Gastrocnemius medialis (tissue), 4 donors: ENCODE results near the gene SPEM2. TPM values are rescaled to one million over a fixed set of nuclear protein-coding genes. Genes with fewer than 3 reads are reported as not detected.

Experiments
- ATAC-seq, 2 donors: fragments of 150-250 bp; one replicate each; pipeline ENCODE4 v1.9.1; 2016
- DNase-seq, 2 donors: peaks; one replicate each; pipeline ENCODE4 v3.0.0-alpha.2; 2019
- H3K27ac ChIP-seq, 4 donors: fragments of 200-600 bp; sonication (generic); 1 replicate in 1 of 4; 2 replicates in 3 of 4; pipeline ENCODE4 v1.5.1; 2016 to 2018; ENCODE audit warnings: mild to moderate bottlenecking in 2 of 4, moderate library complexity in 1 of 4
- H3K27me3 ChIP-seq, 3 donors: fragments of 200-600 bp; sonication (generic) in 2 of 3; 1 replicate in 1 of 3; 2 replicates in 2 of 3; pipeline versions ENCODE4 v1.5.1 to v1.6.0; 2016 to 2019; ENCODE audit warnings: mild to moderate bottlenecking in 1 of 3, moderate library complexity in 1 of 3
- H3K36me3 ChIP-seq, 2 donors: fragments of 200-600 bp; sonication (generic) in 1 of 2; one replicate each; pipeline ENCODE4 v1.5.1; 2017 to 2018
- H3K4me1 ChIP-seq, 2 donors: fragments of 200-600 bp; sonication (generic) in 1 of 2; one replicate each; pipeline ENCODE4 v1.5.1; 2016 to 2017; ENCODE audit warnings: mild to moderate bottlenecking in 2 of 2
- H3K4me3 ChIP-seq, 4 donors: fragments of 200-600 bp; sonication (generic) in 3 of 4; 1 replicate in 1 of 4; 2 replicates in 3 of 4; pipeline ENCODE4 v1.5.1; 2016 to 2019; ENCODE audit warnings: mild to moderate bottlenecking in 2 of 4
- H3K9me3 ChIP-seq, 3 donors: fragments of 200-600 bp; sonication (generic) in 2 of 3; 1 replicate in 1 of 3; 2 replicates in 2 of 3; pipeline ENCODE4 v1.5.1; 2016 to 2019
- POLR2A ChIP-seq, 2 donors: fragments of 450-650 bp; IDR thresholded peaks; one replicate each; pipeline ENCODE4 v1.6.1; 2017; ENCODE audit warnings: antibody characterized with exemption in 2 of 2, mild to moderate bottlenecking in 2 of 2, moderate library complexity in 2 of 2
- in situ Hi-C, 4 donors: fragments of 200-750 bp; cut with MboI; loops; one replicate each; pipeline versions ENCODE4 v1.15.0 to v1.8.0; 2017; ENCODE audit warnings: low sequenced_read_pairs in 4 of 4
- intact Hi-C: fragments of 100-400 bp; cut with DNase I; formaldehyde crosslinking; loops from one replicate; pipeline ENCODE4 v1.15.1; 2023; ENCODE audit warnings: low total_unique reads
- total RNA-seq, 4 donors: library from RNA; depleted of rRNA; stranded (reverse); fragments of >200 nt; gene quantifications; one replicate each; pipeline versions ENCODE4 v1.1.0 to v1.2.3, GENCODE V29; 2016
- TF ChIP-seq, protein P1 (sequence below), 5 experiments: fragments of 450-650 bp in 3 of 5; fragments of 200-600 bp in 2 of 5; sonication (generic) in 2 of 5; IDR thresholded peaks in 4 of 5; conservative IDR thresholded peaks in 1 of 5; 1 replicate in 4 of 5; 2 replicates in 1 of 5; pipeline ENCODE4 v1.5.1; 2016 to 2019; ENCODE audit warnings: antibody characterized with exemption in 5 of 5, mild to moderate bottlenecking in 3 of 5, moderate library complexity in 3 of 5

Gene SPEM2
- total RNA-seq, 4 donors from 2014 or later: not detected

- Histone ChIP-seq H3K4me1 (peaks cover 19 to 20% of the 10 kb centered on the region in 2 donors), H3K4me3 (peak overlapping the region; percentile 62 to 81 (median 70)), H3K36me3 (no peaks in the 10 kb centered on the region), H3K27me3 (no peaks in the 10 kb centered on the region), H3K27ac (peak overlapping the region; percentile 92 to 97 (median 92)), H3K9me3 (no peaks in the 10 kb centered on the region)
- in situ Hi-C loops: no loop called here
- TF ChIP-seq, protein P1, sequence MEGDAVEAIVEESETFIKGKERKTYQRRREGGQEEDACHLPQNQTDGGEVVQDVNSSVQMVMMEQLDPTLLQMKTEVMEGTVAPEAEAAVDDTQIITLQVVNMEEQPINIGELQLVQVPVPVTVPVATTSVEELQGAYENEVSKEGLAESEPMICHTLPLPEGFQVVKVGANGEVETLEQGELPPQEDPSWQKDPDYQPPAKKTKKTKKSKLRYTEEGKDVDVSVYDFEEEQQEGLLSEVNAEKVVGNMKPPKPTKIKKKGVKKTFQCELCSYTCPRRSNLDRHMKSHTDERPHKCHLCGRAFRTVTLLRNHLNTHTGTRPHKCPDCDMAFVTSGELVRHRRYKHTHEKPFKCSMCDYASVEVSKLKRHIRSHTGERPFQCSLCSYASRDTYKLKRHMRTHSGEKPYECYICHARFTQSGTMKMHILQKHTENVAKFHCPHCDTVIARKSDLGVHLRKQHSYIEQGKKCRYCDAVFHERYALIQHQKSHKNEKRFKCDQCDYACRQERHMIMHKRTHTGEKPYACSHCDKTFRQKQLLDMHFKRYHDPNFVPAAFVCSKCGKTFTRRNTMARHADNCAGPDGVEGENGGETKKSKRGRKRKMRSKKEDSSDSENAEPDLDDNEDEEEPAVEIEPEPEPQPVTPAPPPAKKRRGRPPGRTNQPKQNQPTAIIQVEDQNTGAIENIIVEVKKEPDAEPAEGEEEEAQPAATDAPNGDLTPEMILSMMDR (IDR thresholded peaks at IDR 0.05 in 4 of 5, conservative IDR thresholded peaks at IDR 0.05 in 1 of 5): no peak
- TF ChIP-seq POLR2A (IDR thresholded peaks at IDR 0.05): no peak
- DNase-seq: no peak
- intact Hi-C loops: loop anchor here (1.0 to 10.0 kb wide), 3 partner anchors 9 to 282 kb away; partner anchors contain the start of genes KCTD11, PLSCR3, TP53 and WRAP53
- ATAC-seq: peak; percentile 3
Measured at GRCh38 chr17:7403043-7403726, 22.2 kb upstream of the SPEM2 start.

GRCh38 chr17:7403727-7403976, 21.8 kb upstream of the SPEM2 start:
- in situ Hi-C loops (no loop called here), intact Hi-C loops (loop anchor here (1.0 to 10.0 kb wide), 3 partner anchors 9 to 281 kb away; partner anchors contain the start of genes KCTD11, PLSCR3, TP53 and WRAP53)
- TF ChIP-seq POLR2A (IDR thresholded peaks at IDR 0.05): no peak
- TF ChIP-seq, protein P1 (IDR thresholded peaks at IDR 0.05 in 4 of 5, conservative IDR thresholded peaks at IDR 0.05 in 1 of 5): no peak
- peak in 1 of 2 donors; percentile 70 for DNase-seq
- H3K4me3 ChIP-seq: peak overlapping the region; percentile 62 to 81 (median 70)
- ATAC-seq: peak; percentile 68 to 69
- H3K9me3 ChIP-seq: no peaks in the 10 kb centered on the region
- no peaks in the 10 kb centered on the region for H3K36me3 ChIP-seq
- no peaks in the 10 kb centered on the region for H3K27me3 ChIP-seq
- H3K4me1 ChIP-seq: peaks cover 19 to 20% of the 10 kb centered on the region in 2 donors
- H3K27ac ChIP-seq: peak overlapping the region; percentile 92 to 97 (median 92)

DNA sequence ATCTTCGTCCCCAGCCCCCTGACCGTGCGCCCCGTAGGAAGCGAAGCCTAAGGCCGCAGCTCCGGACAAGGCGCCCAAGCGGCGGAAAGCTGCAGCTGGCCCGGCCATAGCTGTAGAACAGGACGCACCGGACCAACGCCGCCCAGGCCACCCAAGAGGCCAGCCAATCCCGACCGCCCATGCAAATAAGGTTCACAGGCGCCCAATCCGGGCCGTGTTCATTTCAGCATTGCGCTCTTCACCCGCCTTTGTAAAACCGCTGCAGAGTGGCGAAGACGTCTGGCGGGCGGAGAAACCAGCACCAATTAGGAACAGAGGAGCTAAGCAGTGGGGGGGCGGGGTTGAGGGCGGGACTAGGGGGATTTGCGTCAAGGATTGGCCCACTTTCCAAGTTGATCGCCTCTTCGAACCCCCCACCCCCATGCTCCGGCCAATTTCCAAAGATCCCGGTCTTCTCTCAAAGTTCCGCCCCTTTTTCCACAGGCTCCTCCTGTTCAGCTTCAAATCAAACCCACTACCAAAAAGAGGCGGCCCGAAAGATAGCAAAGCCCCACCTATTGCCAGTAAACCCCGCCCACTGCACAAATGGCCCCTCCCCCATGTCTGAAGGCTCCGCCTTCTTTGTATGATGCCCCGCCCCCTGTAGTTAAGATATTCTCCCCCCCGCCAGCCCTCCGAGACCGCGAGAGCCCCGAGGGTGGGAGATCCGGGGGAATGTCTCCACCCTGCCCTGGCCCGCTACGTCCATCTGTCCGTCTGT, 21.3 kb upstream of the SPEM2 start, which contains the start of gene TMEM256:
TSS of gene TMEM256 (minus strand) at position 121 of the 760 bp plus-strand sequence. CDS start at position 108, 13 bp downstream.
- in situ Hi-C loops (no loop called here), intact Hi-C loops (loop anchor here (1.0 to 10.0 kb wide), 6 partner anchors 10 to 281 kb away; partner anchors contain the start of genes KCTD11, PLSCR3, POLR2A and SENP3)
- H3K27ac ChIP-seq: peak within 1 kb of the TSS; percentile 92 to 97 (median 92)
- H3K4me1 ChIP-seq: peaks cover 19 to 20% of the 10 kb centered on the region in 2 donors
- peak; percentile 100 for DNase-seq
- no peaks in the 10 kb centered on the region for H3K27me3 ChIP-seq
- ATAC-seq: peak; percentile 90
- H3K36me3 ChIP-seq: no peaks in the 10 kb centered on the region
- TF ChIP-seq, protein P1 (IDR thresholded peaks at IDR 0.05 in 4 of 5, conservative IDR thresholded peaks at IDR 0.05 in 1 of 5): peak in 2 of 5 experiments; percentile 13 to 22
- peak; percentile 94 to 96 for TF ChIP-seq POLR2A (IDR thresholded peaks at IDR 0.05)
- peak within 1 kb of the TSS; percentile 62 to 81 (median 70) for H3K4me3 ChIP-seq
- no peaks in the 10 kb centered on the region for H3K9me3 ChIP-seq

GRCh38 chr17:7404737-7405349, 20.6 kb upstream of the SPEM2 start:
- Histone ChIP-seq H3K36me3 (no peaks in the 10 kb centered on the region), H3K4me1 (peaks cover 19 to 20% of the 10 kb centered on the region in 2 donors), H3K9me3 (no peaks in the 10 kb centered on the region), H3K4me3 (peak overlapping the region; percentile 62 to 81 (median 70)), H3K27me3 (no peaks in the 10 kb centered on the region), H3K27ac (peak overlapping the region; percentile 92 to 97 (median 92))
- TF ChIP-seq POLR2A (IDR thresholded peaks at IDR 0.05): peak; percentile 70 to 75
- TF ChIP-seq, protein P1 (IDR thresholded peaks at IDR 0.05 in 4 of 5, conservative IDR thresholded peaks at IDR 0.05 in 1 of 5): peak in 1 of 5 experiments; percentile 30
- DNase-seq: peak in 1 of 2 donors; percentile 27
- peak; percentile 36 to 46 for ATAC-seq
- in situ Hi-C loops: no loop called here
- intact Hi-C loops: loop anchor here (1.0 to 10.0 kb wide), 4 partner anchors 30 to 280 kb away; partner anchors contain the start of genes POLR2A, SENP3, TMEM102 and TP53
